Activated naive CD4-positive, alpha-beta T cell treated with anti-CD3 and anti-CD28 coated beads, Interleukin-2, amount 50 U/mL, for 24 hours (primary cell): ENCODE data around the gene MAN2B2.
"Not testable (repeated sequence)": the region's sequence is repeated elsewhere in the genome, so short reads cannot be mapped to it uniquely, and the experiment has no call there.

ENCODE experiments used
- H3K27ac Mint-ChIP-seq: one replicate; pipeline ENCODE4 v1.8.0; 2021; ENCODE audit warnings: mild to moderate bottlenecking, mixed read lengths
- H3K27me3 Mint-ChIP-seq: one replicate; pipeline ENCODE4 v1.8.0; 2021; ENCODE audit warnings: mixed read lengths
- H3K36me3 Mint-ChIP-seq: one replicate; pipeline ENCODE4 v1.8.0; 2021; ENCODE audit warnings: mixed read lengths
- H3K4me1 Mint-ChIP-seq: one replicate; pipeline ENCODE4 v1.8.0; 2021; ENCODE audit warnings: mixed read lengths
- H3K4me3 Mint-ChIP-seq: one replicate; pipeline ENCODE4 v1.8.0; 2021; ENCODE audit warnings: mild to moderate bottlenecking, mixed read lengths
- H3K9me3 Mint-ChIP-seq: one replicate; pipeline ENCODE4 v1.8.0; 2021; ENCODE audit warnings: mixed read lengths

MAN2B2 gene

GRCh38 chr4:6672541-6673190, 97.7 kb downstream of the MAN2B2 start:
- H3K4me1 Mint-ChIP-seq = peaks cover 43% of the 10 kb centered on the region
- H3K4me3 Mint-ChIP-seq = peak overlapping the region; percentile 97
- H3K27me3 Mint-ChIP-seq, H3K9me3 Mint-ChIP-seq, H3K27ac Mint-ChIP-seq: not testable (repeated sequence)
- peaks cover 19% of the 10 kb centered on the region for H3K36me3 Mint-ChIP-seq
